GM19023 (cell line): Measurements from ENCODE around the gene SETD4.
"Not testable (repeated sequence)": the region's sequence is repeated elsewhere in the genome, so short reads cannot be mapped to it uniquely, and the experiment has no call there.

ENCODE experiments used
- ATAC-seq: cut with Tn5 transposase; IDR thresholded peaks from one replicate; pipeline ENCODE4 v1.9.1; 2021; ENCODE audit warnings: mild to moderate bottlenecking, moderate library complexity; ENCODE audit not compliant: unreplicated experiment

The SETD4 gene

GRCh38 chr21:36060159-36060921 lies at the start of gene SETD4:
Gene SETD4, minus strand, starts transcription at chr21:36060526. Its CDS starts 1,638 bp downstream, at chr21:36058888.
- peak; percentile 93 for ATAC-seq

- no peak for ATAC-seq
Measured at GRCh38 chr21:36109868-36110267, 49.5 kb upstream of the SETD4 start.

- no peak for ATAC-seq
Measured at GRCh38 chr21:36105327-36105842, 45.1 kb upstream of the SETD4 start.

GRCh38 chr21:36104317-36105300 lies 44.3 kb upstream of the SETD4 start:
- no peak for ATAC-seq

- no peak for ATAC-seq
Measured at GRCh38 chr21:36103434-36103833, 43.1 kb upstream of the SETD4 start.

GRCh38 chr21:36100971-36101641 lies 40.8 kb upstream of the SETD4 start:
- no peak for ATAC-seq

- not testable (repeated sequence) for ATAC-seq
Measured at GRCh38 chr21:36099695-36100211, 39.4 kb upstream of the SETD4 start.

GRCh38 chr21:36099000-36099399 lies 38.7 kb upstream of the SETD4 start:
- ATAC-seq = no peak

- ATAC-seq = no peak
Measured at GRCh38 chr21:36098182-36098532, 37.8 kb upstream of the SETD4 start.

- ATAC-seq = no peak
Measured at GRCh38 chr21:36097427-36098181, 37.3 kb upstream of the SETD4 start.

- ATAC-seq = no peak
Measured at GRCh38 chr21:36096398-36097290, 36.3 kb upstream of the SETD4 start.

GRCh38 chr21:36093512-36093911 lies 33.2 kb upstream of the SETD4 start:
- no peak for ATAC-seq

- no peak for ATAC-seq
Measured at GRCh38 chr21:36092681-36093080, 32.4 kb upstream of the SETD4 start.

- no peak for ATAC-seq
Measured at GRCh38 chr21:36089946-36090345, 29.6 kb upstream of the SETD4 start.

- no peak for ATAC-seq
Measured at GRCh38 chr21:36087362-36088138, 27.2 kb upstream of the SETD4 start.

- ATAC-seq = no peak
Measured at GRCh38 chr21:36082237-36082664, 21.9 kb upstream of the SETD4 start.

GRCh38 chr21:36080386-36080785 lies 20.1 kb upstream of the SETD4 start:
- ATAC-seq = no peak

GRCh38 chr21:36079671-36080070 lies 19.3 kb upstream of the SETD4 start:
- ATAC-seq = no peak
